H54 (cell line): ENCODE results near the gene MARCHF6.
A peak's percentile ranks its signal among the peaks of the same experiment; 100 is the strongest.

Source experiments
- DNase-seq: peaks from one replicate; pipeline ENCODE4 v3.0.0; 2011; ENCODE audit warnings: low spot score, mixed read lengths; ENCODE audit not compliant: insufficient read length
- FAIRE-seq: peaks from 3 replicates; lab custom pipeline; 2011; peaks lifted over from hg19 to GRCh38; lab: Jason Lieb, UNC
- POLR2A ChIP-seq: IDR thresholded peaks from 2 replicates; pipeline ENCODE4 v1.6.1; 2011; ENCODE audit warnings: low read depth, mild to moderate bottlenecking, low read length

Gene MARCHF6

GRCh38 chr5:10351199-10351905 is 2.1 kb upstream of the MARCHF6 start:
- peak; percentile 99 for FAIRE-seq
- TF ChIP-seq POLR2A, result no peak
- peak; percentile 39 for DNase-seq

DNA sequence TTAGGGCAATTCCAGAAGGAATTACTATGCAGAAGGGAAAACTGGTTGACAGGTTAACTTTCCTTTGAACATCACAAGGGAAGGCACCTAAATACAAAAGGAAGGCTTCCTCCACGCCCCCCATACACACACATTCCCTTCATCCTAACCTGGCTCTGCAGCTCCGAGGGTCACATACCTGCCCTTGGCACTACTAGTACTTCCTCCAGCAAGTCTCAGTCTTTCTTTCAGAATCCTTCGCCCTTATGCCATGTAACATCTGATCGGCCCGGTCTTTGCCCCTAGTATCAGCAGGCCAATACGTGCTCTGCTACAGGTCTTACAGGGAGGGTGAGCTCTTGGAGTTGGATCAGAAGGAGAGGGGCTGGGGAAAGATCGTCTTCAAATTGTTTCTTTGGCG is 1.6 kb upstream of the MARCHF6 start:
- FAIRE-seq (no peak), DNase-seq (no peak)
- no peak for TF ChIP-seq POLR2A

GRCh38 chr5:10352430-10353240 is 860 bp upstream of the MARCHF6 start:
- DNase-seq (no peak), FAIRE-seq (peak; percentile 6)
- no peak for TF ChIP-seq POLR2A

GRCh38 chr5:10354048-10354872 is 765 bp downstream of the MARCHF6 start:
- TF ChIP-seq POLR2A, result no peak
- no peak for FAIRE-seq
- DNase-seq, result no peak

DNA sequence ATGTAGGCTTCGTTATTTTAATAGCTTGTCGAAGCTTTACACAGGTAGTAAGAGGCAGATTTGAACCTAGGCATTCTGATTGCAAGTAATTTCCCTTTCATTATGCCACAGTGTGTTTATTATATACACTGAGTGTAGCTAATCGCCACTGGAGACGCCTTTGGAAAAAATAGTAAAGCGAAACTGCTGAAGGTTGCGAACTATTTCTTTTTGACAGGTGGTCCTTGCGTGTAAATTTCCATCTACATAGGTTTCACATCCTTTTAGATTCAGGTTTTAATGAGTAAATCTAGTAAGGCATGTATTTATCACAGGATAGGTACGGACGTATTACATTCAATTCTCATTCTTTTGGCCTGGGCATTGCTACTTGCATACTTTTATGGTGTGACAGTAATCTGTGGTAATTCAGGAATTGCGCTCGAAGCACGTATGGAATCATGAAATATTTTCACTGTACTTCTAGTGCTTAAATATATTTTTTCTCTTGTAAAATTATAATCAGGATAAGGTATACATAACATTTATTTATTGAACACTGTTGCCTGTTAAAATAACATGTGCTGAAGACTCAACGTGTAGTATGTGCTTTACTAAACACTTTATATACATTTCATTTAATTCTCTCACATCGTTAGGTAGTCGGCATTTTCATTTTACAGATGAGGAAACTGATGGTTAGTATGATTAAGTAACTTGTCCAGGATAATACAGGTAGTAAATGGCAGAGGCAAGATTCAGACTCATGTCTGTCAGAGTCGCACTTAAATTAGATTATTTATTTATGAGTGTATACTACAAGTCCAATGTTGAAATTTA is 1.8 kb downstream of the MARCHF6 start:
- no peak for DNase-seq
- peak; percentile 23 for FAIRE-seq

GRCh38 chr5:10358999-10359398 is 5.5 kb downstream of the MARCHF6 start:
- TF ChIP-seq POLR2A, result no peak
- FAIRE-seq (peak; percentile 57), DNase-seq (no peak)

More for the DNA sequence above, 1.8 kb downstream of the MARCHF6 start:
- no peak for TF ChIP-seq POLR2A

- FAIRE-seq, result no peak
- no peak for DNase-seq
These were observed 7.2 kb downstream of the MARCHF6 start for GRCh38 chr5:10360686-10361085.

DNA sequence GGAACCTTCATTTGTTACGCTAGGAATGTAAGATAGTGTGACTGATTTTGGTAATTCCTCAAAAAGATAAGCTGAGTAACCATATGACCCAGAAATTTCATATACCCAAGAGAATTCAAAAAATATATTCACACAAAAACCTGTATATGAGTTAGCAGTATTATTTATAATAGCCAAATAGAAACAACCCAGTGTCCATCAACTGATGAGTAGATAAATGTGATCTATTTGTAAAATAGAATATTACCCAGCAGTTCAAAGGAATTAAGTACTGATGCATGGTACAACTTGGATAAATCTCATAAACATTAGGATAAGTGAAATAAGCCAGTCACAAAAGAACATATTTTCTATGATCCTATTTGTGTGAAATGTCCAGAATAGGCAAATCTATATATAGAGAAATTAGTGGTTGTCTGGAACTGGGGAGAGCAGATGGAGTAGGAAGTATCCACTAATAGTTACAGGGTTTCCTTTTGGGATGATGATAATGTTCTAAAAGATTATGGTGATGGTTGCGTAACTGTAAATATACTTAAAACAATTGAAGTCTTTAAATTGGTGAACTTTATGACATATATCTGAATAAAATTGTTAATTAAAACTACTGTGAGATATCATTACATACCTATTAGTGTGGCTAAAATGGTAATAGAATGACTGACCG is 10.2 kb downstream of the MARCHF6 start:
- FAIRE-seq (no peak), DNase-seq (no peak)
- no peak for TF ChIP-seq POLR2A

More at GRCh38 chr5:10360686-10361085, 7.2 kb downstream of the MARCHF6 start:
- no peak for TF ChIP-seq POLR2A

- TF ChIP-seq POLR2A, result no peak
- no peak for FAIRE-seq
- DNase-seq, result no peak
These were observed 10.7 kb downstream of the MARCHF6 start for GRCh38 chr5:10364186-10364689.

DNA sequence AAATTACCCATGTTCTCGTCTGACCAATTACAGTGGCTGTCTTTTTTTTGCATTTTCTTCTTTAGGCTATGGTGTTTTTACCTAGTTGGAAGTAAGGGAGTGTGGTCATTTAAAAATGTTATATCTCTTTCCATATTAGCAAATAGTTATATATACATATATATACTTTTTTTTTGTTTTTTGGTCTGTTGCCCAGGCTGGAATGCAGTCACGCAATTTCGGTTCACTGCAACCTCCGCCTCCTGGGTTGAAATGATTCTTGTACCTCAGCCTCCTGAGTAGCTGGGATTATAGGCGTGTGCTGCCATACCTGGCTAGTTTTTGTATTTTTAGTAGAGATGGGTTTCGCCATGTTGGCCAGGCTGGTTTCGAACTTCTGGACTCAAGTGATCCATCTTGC is 12.3 kb downstream of the MARCHF6 start:
- FAIRE-seq, result no peak
- no peak for TF ChIP-seq POLR2A
- DNase-seq, result no peak

DNA sequence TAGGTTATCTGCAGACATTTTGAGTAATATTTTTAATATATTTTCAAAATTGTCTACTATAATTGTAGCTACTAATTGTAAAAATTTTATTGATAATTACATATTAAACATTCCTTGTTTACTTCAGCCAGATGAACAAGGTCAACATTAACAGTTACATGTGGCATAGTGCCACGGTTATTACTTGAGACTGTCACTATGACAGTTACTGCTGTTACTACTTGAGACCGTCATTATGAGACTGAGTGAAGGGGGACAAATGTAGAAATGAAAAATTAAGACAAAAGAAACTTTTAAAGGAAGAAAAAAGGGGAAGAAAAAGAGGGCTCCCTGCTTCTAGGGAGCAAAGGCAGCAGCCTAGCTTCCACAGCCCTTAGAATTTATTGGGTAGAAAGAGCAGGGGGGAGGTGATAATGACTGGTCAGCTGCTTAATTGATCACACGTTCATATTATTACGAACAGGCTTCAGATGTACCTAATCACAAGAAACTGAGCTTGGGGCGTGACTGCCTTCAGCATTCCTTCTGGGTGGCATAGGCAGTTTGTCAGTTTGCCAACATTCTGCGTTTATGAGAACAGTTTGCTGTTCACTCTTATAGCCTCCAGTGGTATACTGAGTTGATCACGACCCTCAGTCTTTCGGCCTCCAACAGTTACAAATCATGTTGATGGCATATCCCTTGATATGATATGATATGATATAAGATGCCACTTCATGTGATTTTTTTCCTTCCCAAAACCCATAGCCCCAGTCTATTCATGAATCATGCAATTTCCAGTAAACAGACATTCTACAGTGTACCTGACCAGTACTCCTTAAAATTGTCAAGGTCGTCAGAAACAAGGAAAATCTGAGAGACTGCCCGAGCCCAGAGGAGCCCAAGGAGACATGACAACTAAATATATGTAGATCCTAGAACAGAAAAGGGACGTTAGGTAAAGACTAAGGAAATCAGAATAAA is 13.1 kb downstream of the MARCHF6 start:
- TF ChIP-seq POLR2A, result no peak
- no peak for DNase-seq
- FAIRE-seq, result peak; percentile 55
